Immature natural killer cell (primary cell): ENCODE data around the gene LRRFIP1. TPM values are rescaled to one million over a fixed set of nuclear protein-coding genes. Genes with fewer than 3 reads are reported as not detected.
"Not testable (repeated sequence)": the region's sequence is repeated elsewhere in the genome, so short reads cannot be mapped to it uniquely, and the experiment has no call there.

Experiments
- DNase-seq, 3 donors: peaks; one replicate each; pipeline ENCODE4 v3.0.0; 2022; ENCODE audit warnings: mixed read lengths in 1 of 3
- H3K27ac Mint-ChIP-seq, 6 donors: one replicate each; pipeline ENCODE4 v1.8.0; 2020; ENCODE audit warnings: mixed read lengths in 6 of 6, mild to moderate bottlenecking in 5 of 6, inconsistent platforms in 4 of 6, moderate library complexity in 3 of 6
- H3K27me3 Mint-ChIP-seq, 3 donors: one replicate each; pipeline ENCODE4 v1.8.0; 2020 to 2021; ENCODE audit warnings: low read depth in 3 of 3, mild to moderate bottlenecking in 3 of 3, mixed read lengths in 3 of 3, moderate library complexity in 3 of 3, inconsistent platforms in 1 of 3
- H3K36me3 Mint-ChIP-seq, 3 donors: one replicate each; pipeline ENCODE4 v1.8.0; 2020; ENCODE audit warnings: mixed read lengths in 3 of 3, inconsistent platforms in 2 of 3, mild to moderate bottlenecking in 2 of 3
- H3K4me1 Mint-ChIP-seq, 2 donors: one replicate each; pipeline ENCODE4 v1.8.0; 2020; ENCODE audit warnings: inconsistent platforms in 2 of 2, mild to moderate bottlenecking in 2 of 2, mixed read lengths in 2 of 2, moderate library complexity in 1 of 2
- H3K4me3 Mint-ChIP-seq, 5 donors: one replicate each; pipeline ENCODE4 v1.8.0; 2020; ENCODE audit warnings: mild to moderate bottlenecking in 5 of 5, mixed read lengths in 5 of 5, inconsistent platforms in 3 of 5, moderate library complexity in 3 of 5
- H3K9me3 Mint-ChIP-seq, 6 donors: one replicate each; pipeline ENCODE4 v1.8.0; 2020; ENCODE audit warnings: mild to moderate bottlenecking in 6 of 6, mixed read lengths in 6 of 6, inconsistent platforms in 4 of 6, moderate library complexity in 3 of 6
- polyA plus RNA-seq, 3 donors: library from polyadenylated mRNA; unstranded; fragments of 300-500 nt; fragmentation: Illumina TruSeq; gene quantifications; one replicate each; pipeline ENCODE4 v1.2.3, GENCODE V29; 2021

LRRFIP1 gene
- polyA plus RNA-seq, 3 donors from 2014 or later = 62.5 to 137 (median 80.0) TPM

GRCh38 chr2:237660381-237660900 is 33.1 kb downstream of the LRRFIP1 start:
- H3K4me1 Mint-ChIP-seq = peaks cover 29 to 32% of the 10 kb centered on the region in 2 donors
- peaks cover 0 to 2% (median 0%) of the 10 kb centered on the region in 6 donors for H3K9me3 Mint-ChIP-seq
- H3K36me3 Mint-ChIP-seq = no peaks in the 10 kb centered on the region
- peaks cover 2 to 22% (median 2%) of the 10 kb centered on the region in 3 donors for H3K27me3 Mint-ChIP-seq
- DNase-seq = no peak
- no peak overlapping the region for H3K4me3 Mint-ChIP-seq
- H3K27ac Mint-ChIP-seq = no peak overlapping the region

GRCh38 chr2:237661270-237661669 is 33.9 kb downstream of the LRRFIP1 start:
- H3K27ac Mint-ChIP-seq = no peak overlapping the region
- peaks cover 24 to 25% of the 10 kb centered on the region in 2 donors for H3K4me1 Mint-ChIP-seq
- no peak overlapping the region for H3K4me3 Mint-ChIP-seq
- H3K36me3 Mint-ChIP-seq = no peaks in the 10 kb centered on the region
- DNase-seq = no peak
- peaks cover 2 to 19% (median 2%) of the 10 kb centered on the region in 3 donors for H3K27me3 Mint-ChIP-seq
- H3K9me3 Mint-ChIP-seq = peaks cover 0 to 2% (median 0%) of the 10 kb centered on the region in 6 donors

GRCh38 chr2:237661799-237662328 is 34.5 kb downstream of the LRRFIP1 start:
- DNase-seq = no peak
- peaks cover 24 to 25% of the 10 kb centered on the region in 2 donors for H3K4me1 Mint-ChIP-seq
- H3K36me3 Mint-ChIP-seq = no peaks in the 10 kb centered on the region
- H3K9me3 Mint-ChIP-seq = peaks cover 0 to 2% (median 0%) of the 10 kb centered on the region in 6 donors
- no peak overlapping the region for H3K27ac Mint-ChIP-seq
- H3K27me3 Mint-ChIP-seq = peaks cover 4 to 14% (median 5%) of the 10 kb centered on the region in 3 donors
- no peak overlapping the region for H3K4me3 Mint-ChIP-seq

DNA sequence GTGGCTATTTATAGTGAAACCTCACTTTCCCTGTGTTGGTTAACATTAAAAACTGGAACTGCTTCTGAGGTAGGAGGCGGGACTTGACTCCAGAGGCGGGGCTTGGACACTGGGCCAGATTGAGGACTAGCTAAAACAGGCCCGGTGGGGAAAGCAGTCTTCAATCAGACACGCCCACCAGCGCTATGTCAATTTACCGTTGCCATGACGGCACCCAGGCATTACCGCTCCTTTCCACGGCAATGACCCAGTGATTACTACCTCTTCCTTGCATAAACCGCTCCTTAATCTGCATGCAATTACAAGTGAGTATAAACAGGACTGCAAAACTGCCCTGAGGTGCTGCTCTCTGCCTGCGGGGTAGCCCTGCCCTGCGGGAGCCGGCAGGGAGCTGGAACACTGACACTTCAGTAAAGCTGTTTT is 35.3 kb downstream of the LRRFIP1 start:
- Mint-ChIP-seq H3K4me1 (peaks cover 25 to 28% of the 10 kb centered on the region in 2 donors), H3K27me3 (peaks cover 2 to 13% (median 5%) of the 10 kb centered on the region in 3 donors), H3K27ac (peak overlapping the region in 4 of 6 donors; percentile 16 to 74 (median 41)), H3K36me3 (no peaks in the 10 kb centered on the region), H3K9me3 (peaks cover 0 to 2% (median 0%) of the 10 kb centered on the region in 6 donors), H3K4me3 (peak overlapping the region in 3 of 5 donors; percentile 38 to 68 (median 38))
- DNase-seq = peak; percentile 40 to 52 (median 42)

DNA sequence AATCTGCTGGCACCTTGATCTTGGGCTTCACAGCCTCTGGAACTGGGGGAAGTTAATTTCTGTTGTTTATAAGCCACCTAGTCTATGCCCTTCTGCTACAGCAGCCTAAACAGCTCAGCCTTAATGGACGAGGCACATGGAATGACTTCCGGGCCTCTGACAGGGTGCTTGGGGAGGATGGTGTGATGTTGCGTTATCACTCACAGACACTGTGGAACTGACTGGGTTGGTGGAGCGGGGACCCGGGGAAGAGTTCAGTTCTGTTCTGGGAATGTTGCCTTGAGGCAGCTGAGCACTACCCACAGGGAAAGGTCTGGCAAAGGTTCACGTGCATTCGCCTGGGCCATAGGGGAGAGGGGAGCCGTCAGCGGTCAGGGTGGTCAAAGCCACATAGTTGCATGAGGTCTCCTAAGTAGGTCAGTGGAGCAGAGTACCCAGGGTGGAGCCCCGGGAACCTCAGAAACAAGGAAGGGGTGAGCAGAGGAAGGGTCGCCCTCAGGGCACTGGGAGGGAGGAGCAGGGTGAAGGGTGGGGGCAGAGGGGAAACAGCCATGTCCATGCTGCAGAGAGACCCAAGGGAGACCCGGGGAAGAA is 36.2 kb downstream of the LRRFIP1 start:
- Mint-ChIP-seq H3K27me3 (peaks cover 2 to 12% (median 5%) of the 10 kb centered on the region in 3 donors), H3K36me3 (no peaks in the 10 kb centered on the region), H3K4me1 (peaks cover 25 to 28% of the 10 kb centered on the region in 2 donors), H3K27ac (peak overlapping the region in 4 of 6 donors; percentile 16 to 67 (median 44)), H3K4me3 (peak overlapping the region in 4 of 5 donors; percentile 7 to 68 (median 36)), H3K9me3 (peaks cover 0 to 2% (median 0%) of the 10 kb centered on the region in 6 donors)
- no peak for DNase-seq

DNA sequence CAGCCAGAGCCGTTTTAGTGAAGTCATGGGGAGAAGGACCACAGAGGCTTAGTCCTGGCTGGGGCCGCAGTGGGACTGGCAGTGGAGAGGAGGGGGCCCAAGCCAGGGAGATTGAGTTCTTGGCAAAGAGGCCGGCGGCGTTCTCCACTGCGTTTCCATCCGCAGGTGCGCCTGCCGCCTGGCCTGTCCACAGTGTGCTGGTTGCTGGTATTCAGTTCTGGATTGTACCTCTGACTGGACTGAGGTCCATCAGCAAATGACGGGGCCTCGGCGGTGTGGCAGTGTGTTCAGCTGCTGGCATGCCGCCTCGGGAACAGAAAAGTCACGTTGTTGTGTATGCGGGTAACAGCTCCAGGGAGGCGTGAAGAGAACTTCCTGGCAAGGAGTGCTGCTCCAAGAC is 36.8 kb downstream of the LRRFIP1 start:
- no peak for DNase-seq
- H3K36me3 Mint-ChIP-seq = no peaks in the 10 kb centered on the region
- H3K27ac Mint-ChIP-seq = peak overlapping the region in 3 of 6 donors; percentile 5 to 63 (median 16)
- H3K4me3 Mint-ChIP-seq = peak overlapping the region in 2 of 5 donors; percentile 6 to 60
- peaks cover 2 to 10% (median 5%) of the 10 kb centered on the region in 3 donors for H3K27me3 Mint-ChIP-seq
- H3K9me3 Mint-ChIP-seq = peaks cover 0 to 2% (median 0%) of the 10 kb centered on the region in 6 donors
- H3K4me1 Mint-ChIP-seq = peaks cover 25 to 28% of the 10 kb centered on the region in 2 donors

DNA sequence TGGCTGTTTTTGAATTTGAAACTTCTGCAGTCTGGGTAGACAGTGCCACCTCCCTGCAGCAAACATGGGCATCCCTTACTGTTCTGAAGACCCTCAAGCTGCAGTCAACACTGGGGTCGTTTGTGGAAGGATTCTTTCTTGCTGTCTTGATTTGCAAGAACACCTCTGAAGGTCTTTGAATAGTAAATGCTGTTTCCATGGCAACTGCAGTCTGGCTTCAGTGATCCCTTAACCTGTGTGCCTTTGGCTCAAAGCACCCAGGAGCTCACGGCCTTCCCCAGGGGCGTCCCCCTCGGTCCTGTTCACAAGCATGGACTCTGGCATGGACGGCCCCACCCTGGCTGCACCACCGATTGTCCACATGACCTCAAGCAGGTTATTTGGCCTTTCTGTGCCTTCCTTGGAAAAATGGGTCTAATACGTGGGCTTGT is 38.3 kb downstream of the LRRFIP1 start:
- H3K4me1 Mint-ChIP-seq = peaks cover 25 to 29% of the 10 kb centered on the region in 2 donors
- H3K9me3 Mint-ChIP-seq = peaks cover 0 to 2% (median 0%) of the 10 kb centered on the region in 6 donors
- H3K36me3 Mint-ChIP-seq = no peaks in the 10 kb centered on the region
- peaks cover 2 to 14% (median 5%) of the 10 kb centered on the region in 3 donors for H3K27me3 Mint-ChIP-seq
- no peak overlapping the region for H3K27ac Mint-ChIP-seq
- no peak overlapping the region for H3K4me3 Mint-ChIP-seq
- DNase-seq = no peak

DNA sequence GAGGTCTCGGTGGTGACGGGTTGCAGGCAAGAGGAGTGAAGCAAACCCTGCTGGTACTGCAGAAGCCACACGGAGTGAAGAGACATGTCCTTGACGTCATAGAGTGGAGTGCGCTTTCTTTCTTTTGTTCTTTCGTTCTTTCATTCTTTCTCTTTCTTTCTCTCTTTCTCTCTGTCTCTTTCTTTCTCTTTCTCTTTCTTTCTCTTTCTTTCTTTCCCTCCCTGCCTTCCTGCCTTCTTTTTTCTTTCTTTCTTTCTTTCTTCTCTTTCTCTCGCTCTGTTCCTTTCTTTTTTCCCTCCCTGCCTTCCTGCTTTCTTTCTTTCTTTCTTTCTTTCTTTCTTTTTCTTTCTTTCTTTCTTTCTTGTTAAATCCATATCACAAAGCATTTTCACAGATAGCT is 39.2 kb downstream of the LRRFIP1 start:
- Mint-ChIP-seq H3K27ac (peak overlapping the region in 3 of 6 donors; percentile 28 to 65 (median 59)), H3K36me3 (no peaks in the 10 kb centered on the region), H3K4me3 (peak overlapping the region in 1 of 5 donors; percentile 41), H3K27me3 (peaks cover 2 to 13% (median 5%) of the 10 kb centered on the region in 3 donors), H3K9me3 (peaks cover 0 to 2% (median 0%) of the 10 kb centered on the region in 6 donors), H3K4me1 (peaks cover 25 to 29% of the 10 kb centered on the region in 2 donors)
- no peak for DNase-seq

DNA sequence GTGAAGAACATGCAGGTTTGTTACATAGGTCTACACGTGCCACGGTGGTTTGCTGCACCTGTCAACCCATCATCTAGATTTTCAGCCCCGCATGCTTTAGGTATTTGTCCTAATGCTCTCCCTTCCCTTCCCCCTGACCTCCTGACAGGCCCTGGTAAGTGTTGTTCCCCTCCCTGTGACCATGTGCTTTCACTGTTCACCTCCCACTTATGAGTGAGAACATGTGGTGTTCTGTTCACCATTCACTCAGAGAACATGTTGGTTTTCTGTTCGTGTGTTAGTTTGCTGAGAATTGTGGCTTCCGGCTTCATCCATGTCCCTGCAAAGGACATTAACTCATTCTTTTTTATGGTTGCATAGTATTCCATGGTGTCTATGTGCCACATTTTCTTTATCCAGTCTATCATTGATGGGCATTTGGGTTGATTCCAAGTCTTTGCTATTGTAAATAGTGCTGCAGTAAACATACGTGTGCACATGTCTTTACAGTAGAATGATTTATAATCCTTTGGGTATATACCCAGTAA is 39.7 kb downstream of the LRRFIP1 start:
- peak overlapping the region in 2 of 6 donors; percentile 59 to 65 for H3K27ac Mint-ChIP-seq
- H3K27me3 Mint-ChIP-seq = peaks cover 2 to 13% (median 5%) of the 10 kb centered on the region in 3 donors
- H3K4me1 Mint-ChIP-seq = peaks cover 25 to 29% of the 10 kb centered on the region in 2 donors
- peak overlapping the region in 1 of 5 donors; percentile 41 for H3K4me3 Mint-ChIP-seq
- H3K9me3 Mint-ChIP-seq, DNase-seq, H3K36me3 Mint-ChIP-seq: not testable (repeated sequence)

DNA sequence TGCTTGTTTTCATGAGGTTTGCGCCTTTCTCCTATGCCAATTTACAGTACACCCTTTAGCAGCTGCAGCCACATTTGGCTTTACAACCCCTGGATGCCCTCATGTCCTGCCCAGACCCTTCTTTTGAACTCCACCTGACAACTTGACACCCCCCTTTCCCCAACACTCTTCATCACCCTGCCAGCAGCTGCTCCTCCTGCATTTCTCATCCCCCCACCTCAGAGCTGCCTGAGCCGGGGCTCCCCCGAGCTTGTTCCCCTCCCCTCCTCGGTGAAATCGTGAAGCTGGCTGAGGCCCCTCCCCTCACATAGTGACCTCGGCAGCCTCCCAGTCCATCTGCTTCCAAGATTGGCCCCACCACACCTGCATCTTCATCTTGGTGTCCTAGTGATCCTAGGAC is 40.5 kb downstream of the LRRFIP1 start:
- Mint-ChIP-seq H3K27me3 (peaks cover 4 to 13% (median 5%) of the 10 kb centered on the region in 3 donors), H3K9me3 (peaks cover 0 to 2% (median 0%) of the 10 kb centered on the region in 6 donors), H3K27ac (peak overlapping the region in 3 of 6 donors; percentile 32 to 49 (median 49)), H3K4me3 (no peak overlapping the region), H3K4me1 (peaks cover 23 to 26% of the 10 kb centered on the region in 2 donors), H3K36me3 (no peaks in the 10 kb centered on the region)
- no peak for DNase-seq

GRCh38 chr2:237668440-237668839 is 41.1 kb downstream of the LRRFIP1 start:
- no peak for DNase-seq
- H3K4me1 Mint-ChIP-seq = peaks cover 23 to 26% of the 10 kb centered on the region in 2 donors

GRCh38 chr2:237669283-237669627 is 41.9 kb downstream of the LRRFIP1 start:
- Mint-ChIP-seq H3K36me3 (no peaks in the 10 kb centered on the region), H3K4me3 (no peak overlapping the region), H3K4me1 (peaks cover 23 to 26% of the 10 kb centered on the region in 2 donors), H3K27ac (peak overlapping the region in 1 of 6 donors; percentile 48), H3K9me3 (no peaks in the 10 kb centered on the region), H3K27me3 (peaks cover 11 to 16% (median 15%) of the 10 kb centered on the region in 3 donors)
- no peak for DNase-seq

More at GRCh38 chr2:237668440-237668839, 41.1 kb downstream of the LRRFIP1 start:
- Mint-ChIP-seq H3K27me3 (peaks cover 7 to 14% (median 9%) of the 10 kb centered on the region in 3 donors), H3K4me3 (no peak overlapping the region), H3K27ac (peak overlapping the region in 1 of 6 donors; percentile 49), H3K9me3 (peaks cover 0 to 2% (median 0%) of the 10 kb centered on the region in 6 donors), H3K36me3 (no peaks in the 10 kb centered on the region)

DNA sequence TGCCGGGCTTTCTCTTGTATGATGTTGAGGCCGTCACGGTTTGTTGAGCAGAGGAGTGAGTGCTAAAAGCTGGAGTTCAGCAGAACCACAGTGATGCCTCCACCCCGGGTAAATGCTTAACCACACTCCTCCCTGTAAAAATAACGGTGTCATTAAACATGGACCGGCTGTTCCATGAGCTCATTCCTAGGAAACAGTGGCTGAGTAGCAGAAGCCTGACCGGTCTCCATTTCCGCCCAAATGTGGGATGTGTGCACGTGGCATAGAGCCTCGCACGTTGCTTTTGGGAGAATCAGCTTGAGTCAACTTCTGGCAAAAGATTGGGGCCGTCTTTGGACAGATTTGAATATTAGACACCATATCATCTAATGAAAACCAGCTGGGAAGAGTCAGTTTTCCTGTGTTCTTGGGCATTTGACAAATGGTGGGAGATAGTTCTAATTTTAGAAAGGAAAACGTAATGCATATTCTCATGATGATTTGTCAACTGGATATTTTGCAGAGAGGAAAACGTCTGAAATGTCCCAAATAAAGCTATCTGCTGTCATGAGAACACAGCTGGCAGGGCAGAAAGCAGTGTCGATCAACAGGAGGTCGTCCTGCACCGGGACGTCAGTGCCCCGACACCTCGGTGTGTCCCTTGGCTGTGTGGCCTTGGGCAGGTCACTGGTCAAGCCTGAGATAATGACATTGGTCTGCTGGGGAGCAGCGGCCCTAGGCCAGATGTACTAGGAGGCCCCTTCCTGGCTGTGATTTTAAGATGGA is 42.4 kb downstream of the LRRFIP1 start:
- peaks cover 15 to 20% (median 18%) of the 10 kb centered on the region in 3 donors for H3K27me3 Mint-ChIP-seq
- peaks cover 23 to 27% of the 10 kb centered on the region in 2 donors for H3K4me1 Mint-ChIP-seq
- peak overlapping the region in 3 of 6 donors; percentile 4 to 48 (median 21) for H3K27ac Mint-ChIP-seq
- no peak overlapping the region for H3K4me3 Mint-ChIP-seq
- no peaks in the 10 kb centered on the region for H3K36me3 Mint-ChIP-seq
- DNase-seq = no peak
- H3K9me3 Mint-ChIP-seq = no peaks in the 10 kb centered on the region
